ENCODE results near the gene KIF18B. TPM values are rescaled to one million over a fixed set of nuclear protein-coding genes. Genes with fewer than 3 reads are reported as not detected.

Gene KIF18B
- total and polyA plus RNA-seq, 2 donors (not counting 1 experiment from before 2014, with no cell fraction given): 0.44 to 0.48 TPM

- H3K9ac ChIP-seq (ENCODE audit: low read length): no peak overlapping the region
- POLR2A ChIA-PET: no interaction called here
- no peaks in the 10 kb centered on the region for H3K4me1 Mint-ChIP-seq
- no peaks in the 10 kb centered on the region for H3K36me3 ChIP-seq (replicated peaks in 1 of 2; ENCODE audit: control extremely low read depth in 1 of 2, control insufficient read depth in 1 of 2, extremely low read depth in 1 of 2, insufficient read depth in 2 of 2, low read length in 1 of 2)
- ATAC-seq (ENCODE audit: low read depth) (no peak), DNase-seq (no peak)
- H3K4me2 ChIP-seq (replicated peaks; ENCODE audit: low read depth, low read length, poor library complexity, severe bottlenecking): no peak overlapping the region
- TF ChIP-seq EZH2 (IDR thresholded peaks at IDR 0.05; ENCODE audit: borderline replicate concordance, insufficient read depth, low read depth, low read length, poor library complexity, severe bottlenecking): no peak
- no peak for TF ChIP-seq CTCF (IDR thresholded peaks at IDR 0.05)
- H3K9me3 Mint-ChIP-seq (ENCODE audit: insufficient read depth): peaks cover 3% of the 10 kb centered on the region
- intact Hi-C loops (cut with micrococcal nuclease): no loop called here
- no peak overlapping the region for H3K4me3 ChIP-seq (ENCODE audit: control extremely low read depth in 1 of 5, extremely low read depth in 1 of 5, insufficient read depth in 1 of 5, low read depth in 2 of 5, low read length in 4 of 5)
- 95% methylated on average over 8 of the region's 9 CpGs for WGBS (ENCODE audit: insufficient coverage)
- H3K79me2 ChIP-seq (ENCODE audit: control insufficient read depth, insufficient read depth, low read length): no peaks in the 10 kb centered on the region
- H3K27me3 Mint-ChIP-seq: no peaks in the 10 kb centered on the region
- peaks cover 0 to 5% (median 0%) of the 10 kb centered on the region in 3 donors for H3K9me3 ChIP-seq (ENCODE audit: control extremely low read depth in 1 of 3, control insufficient read depth in 2 of 3, insufficient read depth in 1 of 3, low read length in 2 of 3)
- H4K20me1 ChIP-seq (ENCODE audit: control insufficient read depth, insufficient read depth, low read length, poor library complexity, severe bottlenecking): no peaks in the 10 kb centered on the region
- no peak overlapping the region for H3K27ac Mint-ChIP-seq
- H3K27me3 ChIP-seq (replicated peaks in 1 of 4; ENCODE audit: control extremely low read depth in 1 of 4, control insufficient read depth in 3 of 4, insufficient read depth in 4 of 4, low read length in 3 of 4): no peaks in the 10 kb centered on the region
- no peak overlapping the region for H3K27ac ChIP-seq (ENCODE audit: low read length in 2 of 2)
- CTCF ChIA-PET: no interaction called here
- no peak overlapping the region for H3K4me3 Mint-ChIP-seq
- H3K4me1 ChIP-seq (ENCODE audit: control insufficient read depth in 2 of 2, insufficient read depth in 2 of 2, low read length in 2 of 2): no peaks in the 10 kb centered on the region
- no peak overlapping the region for H2AFZ ChIP-seq (ENCODE audit: insufficient read depth, low read depth, low read length, poor library complexity, severe bottlenecking)
These were observed 12.5 kb downstream of the KIF18B start for GRCh38 chr17:44935116-44935515.

GRCh38 chr17:44934745-44935105 lies 12.8 kb downstream of the KIF18B start:
- CTCF ChIA-PET: no interaction called here
- Histone ChIP-seq H3K36me3 (replicated peaks in 1 of 2; ENCODE audit: control extremely low read depth in 1 of 2, control insufficient read depth in 1 of 2, extremely low read depth in 1 of 2, insufficient read depth in 2 of 2, low read length in 1 of 2) (no peaks in the 10 kb centered on the region), H4K20me1 (ENCODE audit: control insufficient read depth, insufficient read depth, low read length, poor library complexity, severe bottlenecking) (no peaks in the 10 kb centered on the region), H3K4me3 (ENCODE audit: control extremely low read depth in 1 of 5, extremely low read depth in 1 of 5, insufficient read depth in 1 of 5, low read depth in 2 of 5, low read length in 4 of 5) (no peak overlapping the region), H3K27ac (ENCODE audit: low read length in 2 of 2) (no peak overlapping the region), H2AFZ (ENCODE audit: insufficient read depth, low read depth, low read length, poor library complexity, severe bottlenecking) (no peak overlapping the region), H3K27me3 (replicated peaks in 1 of 4; ENCODE audit: control extremely low read depth in 1 of 4, control insufficient read depth in 3 of 4, insufficient read depth in 4 of 4, low read length in 3 of 4) (no peaks in the 10 kb centered on the region), H3K4me2 (replicated peaks; ENCODE audit: low read depth, low read length, poor library complexity, severe bottlenecking) (no peak overlapping the region), H3K9me3 (ENCODE audit: control extremely low read depth in 1 of 3, control insufficient read depth in 2 of 3, insufficient read depth in 1 of 3, low read length in 2 of 3) (peaks cover 0 to 5% (median 0%) of the 10 kb centered on the region in 3 donors), H3K9ac (ENCODE audit: low read length) (no peak overlapping the region), H3K4me1 (ENCODE audit: control insufficient read depth in 2 of 2, insufficient read depth in 2 of 2, low read length in 2 of 2) (no peaks in the 10 kb centered on the region), H3K79me2 (ENCODE audit: control insufficient read depth, insufficient read depth, low read length) (no peaks in the 10 kb centered on the region)
- Mint-ChIP-seq H3K4me1 (no peaks in the 10 kb centered on the region), H3K27me3 (no peaks in the 10 kb centered on the region), H3K27ac (no peak overlapping the region), H3K4me3 (no peak overlapping the region), H3K9me3 (ENCODE audit: insufficient read depth) (peaks cover 3% of the 10 kb centered on the region)
- POLR2A ChIA-PET: no interaction called here
- TF ChIP-seq EZH2 (IDR thresholded peaks at IDR 0.05; ENCODE audit: borderline replicate concordance, insufficient read depth, low read depth, low read length, poor library complexity, severe bottlenecking) (no peak), CTCF (IDR thresholded peaks at IDR 0.05) (no peak)
- no peak for ATAC-seq (ENCODE audit: low read depth)
- no peak for DNase-seq
- 93% methylated on average over 5 of the region's 10 CpGs for WGBS (ENCODE audit: insufficient coverage)
- intact Hi-C loops (cut with micrococcal nuclease): no loop called here
